ENCODE measurements around the gene ADAMTS18.

GRCh38 chr16:77295896-77296295, 138.9 kb downstream of the ADAMTS18 start:
- TF ChIP-seq CTCF (IDR thresholded peaks at IDR 0.05; ENCODE audit: insufficient read depth, low read length) = no peak
- no peak for TF ChIP-seq GABPA (IDR thresholded peaks at IDR 0.05; ENCODE audit: low read depth)
